ENCODE data around the gene SMOC2. TPM values are rescaled to one million over a fixed set of nuclear protein-coding genes. Genes with fewer than 3 reads are reported as not detected.

SMOC2 gene
- total and polyA plus RNA-seq, 2 of the 4 experiments (the other 2 are of a cell fraction), result not detected

DNA sequence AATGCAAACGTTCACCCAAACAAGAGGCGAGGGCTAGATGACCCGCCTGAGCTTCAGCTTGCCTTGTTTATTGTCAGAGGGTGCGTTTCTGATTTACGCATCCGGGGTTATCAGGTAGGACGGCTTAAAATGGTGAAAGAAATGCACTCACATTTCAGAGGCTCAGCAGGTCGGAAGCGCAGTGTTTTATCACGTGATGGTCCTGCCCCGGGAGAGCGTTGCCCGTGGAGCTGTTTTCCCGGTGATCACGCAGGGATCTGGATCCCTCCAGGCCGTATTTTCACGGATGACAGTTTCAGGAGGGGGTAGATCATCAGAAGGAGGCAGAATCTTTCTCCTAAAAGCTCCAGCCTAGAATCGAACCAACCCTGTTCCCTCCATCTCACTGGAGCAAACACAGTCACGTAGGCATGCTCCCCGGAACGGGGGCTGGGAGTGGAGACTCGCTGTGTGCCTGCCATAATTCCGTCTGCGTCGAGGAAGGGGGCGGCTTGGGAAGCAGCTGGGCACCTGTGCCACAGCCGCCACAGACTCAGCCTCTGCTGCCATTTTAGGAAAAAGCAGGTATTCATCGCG, 121.7 kb downstream of the SMOC2 start:
- H2BK5ac ChIP-seq (ENCODE audit: low read depth, low read length, poor library complexity, severe bottlenecking), result no peak overlapping the region
- ChIA-PET POLR2A (ENCODE audit: unreplicated experiment) (no interaction called here), CTCF (no interaction called here)
- intact Hi-C loops (cut with micrococcal nuclease), result no loop called here
- H2BK15ac ChIP-seq (ENCODE audit: low read depth, low read length), result no peak overlapping the region
- no peak overlapping the region for H4K5ac ChIP-seq (ENCODE audit: low read depth, low read length)
- H3K79me1 ChIP-seq (ENCODE audit: low read depth in 1 of 2, low read length in 2 of 2), result no peaks in the 10 kb centered on the region
- no TSS peak for BruUV-seq (replicated peaks)
- H3K4ac ChIP-seq (ENCODE audit: low read depth, low read length), result no peak overlapping the region
- no peak overlapping the region for H2AFZ ChIP-seq (replicated peaks; ENCODE audit: low read length, poor library complexity)
- dilution Hi-C loops (cut with HindIII; ENCODE audit: low sequenced_read_pairs, unreplicated experiment), result no loop called here
- ATAC-seq (ENCODE audit: low read depth) (no peak), DNase-seq (no peak)
- no peaks in the 10 kb centered on the region for H3K27me3 ChIP-seq (ENCODE audit: control insufficient read depth, insufficient read depth, low read length)
- no peak overlapping the region for H2AK5ac ChIP-seq (ENCODE audit: low read depth, low read length)
- no peak overlapping the region for H3K14ac ChIP-seq (replicated peaks; ENCODE audit: low read depth, low read length)
- no peaks in the 10 kb centered on the region for H3K4me1 ChIP-seq (ENCODE audit: control insufficient read depth, insufficient read depth, low read length)
- H3K56ac ChIP-seq (ENCODE audit: extremely low read depth, insufficient read depth, low read length), result no peak overlapping the region
- no peak overlapping the region for H3K4me2 ChIP-seq (ENCODE audit: low read depth, low read length)
- no peak for TF ChIP-seq NFE2L2 (IDR thresholded peaks at IDR 0.05; ENCODE audit: low read depth, low read length)
- TF ChIP-seq RFX5 (IDR thresholded peaks at IDR 0.05; ENCODE audit: low read depth, low read length), result no peak
- no peak for TF ChIP-seq CEBPB (IDR thresholded peaks at IDR 0.05; ENCODE audit: low read depth, low read length)
- TF ChIP-seq FOS (IDR thresholded peaks at IDR 0.05; ENCODE audit: low read depth, low read length), result no peak
- no peak for TF ChIP-seq SMC3 (IDR thresholded peaks at IDR 0.05; ENCODE audit: low read depth, low read length)
- TF ChIP-seq MAZ (IDR thresholded peaks at IDR 0.05; ENCODE audit: borderline replicate concordance, low read depth, low read length), result no peak
- no peak for TF ChIP-seq CHD1 (IDR thresholded peaks at IDR 0.05; ENCODE audit: low read depth, low read length)
- TF ChIP-seq ELK1 (IDR thresholded peaks at IDR 0.05; ENCODE audit: borderline replicate concordance, low read depth, low read length), result no peak
- TF ChIP-seq BHLHE40 (IDR thresholded peaks at IDR 0.05; ENCODE audit: low read depth, low read length), result no peak
- no peak for TF ChIP-seq MXI1 (IDR thresholded peaks at IDR 0.05; ENCODE audit: borderline replicate concordance, low read depth, low read length)
- TF ChIP-seq RCOR1 (IDR thresholded peaks at IDR 0.05; ENCODE audit: insufficient replicate concordance, low read length), result no peak
- no peak for TF ChIP-seq RAD21 (IDR thresholded peaks at IDR 0.05; ENCODE audit: low read length)
- TF ChIP-seq, protein P1, sequence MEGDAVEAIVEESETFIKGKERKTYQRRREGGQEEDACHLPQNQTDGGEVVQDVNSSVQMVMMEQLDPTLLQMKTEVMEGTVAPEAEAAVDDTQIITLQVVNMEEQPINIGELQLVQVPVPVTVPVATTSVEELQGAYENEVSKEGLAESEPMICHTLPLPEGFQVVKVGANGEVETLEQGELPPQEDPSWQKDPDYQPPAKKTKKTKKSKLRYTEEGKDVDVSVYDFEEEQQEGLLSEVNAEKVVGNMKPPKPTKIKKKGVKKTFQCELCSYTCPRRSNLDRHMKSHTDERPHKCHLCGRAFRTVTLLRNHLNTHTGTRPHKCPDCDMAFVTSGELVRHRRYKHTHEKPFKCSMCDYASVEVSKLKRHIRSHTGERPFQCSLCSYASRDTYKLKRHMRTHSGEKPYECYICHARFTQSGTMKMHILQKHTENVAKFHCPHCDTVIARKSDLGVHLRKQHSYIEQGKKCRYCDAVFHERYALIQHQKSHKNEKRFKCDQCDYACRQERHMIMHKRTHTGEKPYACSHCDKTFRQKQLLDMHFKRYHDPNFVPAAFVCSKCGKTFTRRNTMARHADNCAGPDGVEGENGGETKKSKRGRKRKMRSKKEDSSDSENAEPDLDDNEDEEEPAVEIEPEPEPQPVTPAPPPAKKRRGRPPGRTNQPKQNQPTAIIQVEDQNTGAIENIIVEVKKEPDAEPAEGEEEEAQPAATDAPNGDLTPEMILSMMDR (conservative IDR thresholded peaks at IDR 0.05; ENCODE audit: low read depth, low read length), result no peak
- no peak for TF ChIP-seq MAFK (IDR thresholded peaks at IDR 0.05; ENCODE audit: low read depth, low read length)
- TF ChIP-seq POLR2A (IDR thresholded peaks at IDR 0.05; ENCODE audit: low read depth, low read length), result no peak
- no peak for TF ChIP-seq USF2 (IDR thresholded peaks at IDR 0.05; ENCODE audit: low read depth, low read length)
- no peak overlapping the region for H3K9ac ChIP-seq (ENCODE audit: low read depth, low read length)
- no peak overlapping the region for H3K4me3 ChIP-seq (ENCODE audit: insufficient read depth, low read depth, low read length)
- no peak overlapping the region for H3K18ac ChIP-seq (ENCODE audit: low read depth, low read length)
- WGBS, 2 experiments (ENCODE audit: extremely low coverage in 2 of 2, insufficient read length in 1 of 2), result 44% methylated on average over 10 of the region's 29 CpGs; no CpG with 5 or more reads in 1 of the 2 experiments
- H3K9me3 ChIP-seq (ENCODE audit: control insufficient read depth, insufficient read depth, low read length), result peaks cover 22% of the 10 kb centered on the region
- no peak overlapping the region for H4K8ac ChIP-seq (ENCODE audit: low read depth in 2 of 2, low read length in 2 of 2)
- no peaks in the 10 kb centered on the region for H4K20me1 ChIP-seq (ENCODE audit: insufficient read depth, low read length)
- no peak overlapping the region for H4K91ac ChIP-seq (ENCODE audit: insufficient read depth, low read depth, low read length)
- no peak overlapping the region for H3K23ac ChIP-seq (ENCODE audit: low read depth, low read length)
- no peaks in the 10 kb centered on the region for H3K9me1 ChIP-seq (ENCODE audit: insufficient read depth, low read length)
- no peak overlapping the region for H3K27ac ChIP-seq (ENCODE audit: insufficient read depth, low read length)
- H3K36me3 ChIP-seq (ENCODE audit: control insufficient read depth, insufficient read depth, low read length), result no peaks in the 10 kb centered on the region
- H2BK120ac ChIP-seq (ENCODE audit: low read depth, low read length), result no peak overlapping the region
- H2AK9ac ChIP-seq (replicated peaks; ENCODE audit: low read depth, low read length, poor library complexity), result no peak overlapping the region
- in situ Hi-C loops (cut with MboI; ENCODE audit: low sequenced_read_pairs), result no loop called here
- no peak overlapping the region for H2BK20ac ChIP-seq (ENCODE audit: low read depth, low read length)

Data from IMR-90 (cell line).